Activated naive CD4-positive, alpha-beta T cell treated with anti-CD3 and anti-CD28 coated beads for 36 hours (primary cell): ENCODE measurements around the gene TTLL13. TPM values are rescaled to one million over a fixed set of nuclear protein-coding genes. Genes with fewer than 3 reads are reported as not detected.
A peak's percentile ranks its signal among the peaks of the same experiment; 100 is the strongest.
"Not testable (repeated sequence)": the region's sequence is repeated elsewhere in the genome, so short reads cannot be mapped to it uniquely, and the experiment has no call there.

Experiments used
- CTCF ChIA-PET: fragments of 350-600 bp; sonication (Branson Sonifier 250); formaldehyde crosslinking; loops from one replicate; lab custom pipeline; 2021; ENCODE audit warnings: antibody characterized with exemption; lab: Charles Lee
- DNase-seq: peaks from one replicate; pipeline ENCODE4 v3.0.0-alpha.2; 2020
- H3K27ac Mint-ChIP-seq: one replicate; pipeline ENCODE4 v1.8.0; 2021; ENCODE audit warnings: mild to moderate bottlenecking, mixed read lengths
- H3K27me3 Mint-ChIP-seq: one replicate; pipeline ENCODE4 v1.8.0; 2021; ENCODE audit warnings: low read depth, mixed read lengths
- H3K36me3 Mint-ChIP-seq: one replicate; pipeline ENCODE4 v1.8.0; 2021; ENCODE audit warnings: low read depth, mixed read lengths
- H3K4me1 Mint-ChIP-seq: one replicate; pipeline ENCODE4 v1.8.0; 2021; ENCODE audit warnings: low read depth, mixed read lengths
- H3K4me3 Mint-ChIP-seq: one replicate; pipeline ENCODE4 v1.8.0; 2021; ENCODE audit warnings: mild to moderate bottlenecking, moderate library complexity, mixed read lengths
- H3K9me3 Mint-ChIP-seq: one replicate; pipeline ENCODE4 v1.8.0; 2021; ENCODE audit warnings: mixed read lengths
- intact Hi-C: fragments of 100-400 bp; cut with micrococcal nuclease; formaldehyde crosslinking; loops from one replicate; pipeline ENCODE4 v1.15.1; 2023
- total RNA-seq, 2 experiments: library from RNA; stranded (reverse); gene quantifications; one replicate each; pipeline ENCODE4 v1.2.3, GENCODE V29; 2021

The TTLL13 gene
- total RNA-seq, 2 experiments from 2014 or later, result 0.15 to 0.26 TPM

DNA sequence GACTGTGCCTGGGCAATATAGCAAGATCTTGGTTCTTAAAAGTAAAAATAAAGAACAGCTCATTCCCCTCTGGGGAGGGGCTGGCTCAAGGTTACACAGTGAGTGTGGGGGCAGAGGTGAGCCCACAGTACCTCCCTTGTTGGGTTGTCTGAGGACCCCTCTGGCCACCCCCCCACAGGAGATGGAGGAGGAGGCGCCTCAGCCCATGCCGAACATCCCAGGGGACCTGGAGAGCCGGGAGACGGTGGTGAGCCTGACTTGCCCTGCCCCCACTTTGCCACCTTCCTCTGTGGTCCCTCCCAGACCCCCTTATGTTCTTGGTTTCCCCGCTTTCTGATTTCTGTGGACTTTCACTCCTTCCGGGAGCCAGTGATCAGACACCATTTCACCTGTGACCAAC, 44.8 kb downstream of the TTLL13 start:
- no peak overlapping the region for H3K4me3 Mint-ChIP-seq
- no peak overlapping the region for H3K27ac Mint-ChIP-seq

DNA sequence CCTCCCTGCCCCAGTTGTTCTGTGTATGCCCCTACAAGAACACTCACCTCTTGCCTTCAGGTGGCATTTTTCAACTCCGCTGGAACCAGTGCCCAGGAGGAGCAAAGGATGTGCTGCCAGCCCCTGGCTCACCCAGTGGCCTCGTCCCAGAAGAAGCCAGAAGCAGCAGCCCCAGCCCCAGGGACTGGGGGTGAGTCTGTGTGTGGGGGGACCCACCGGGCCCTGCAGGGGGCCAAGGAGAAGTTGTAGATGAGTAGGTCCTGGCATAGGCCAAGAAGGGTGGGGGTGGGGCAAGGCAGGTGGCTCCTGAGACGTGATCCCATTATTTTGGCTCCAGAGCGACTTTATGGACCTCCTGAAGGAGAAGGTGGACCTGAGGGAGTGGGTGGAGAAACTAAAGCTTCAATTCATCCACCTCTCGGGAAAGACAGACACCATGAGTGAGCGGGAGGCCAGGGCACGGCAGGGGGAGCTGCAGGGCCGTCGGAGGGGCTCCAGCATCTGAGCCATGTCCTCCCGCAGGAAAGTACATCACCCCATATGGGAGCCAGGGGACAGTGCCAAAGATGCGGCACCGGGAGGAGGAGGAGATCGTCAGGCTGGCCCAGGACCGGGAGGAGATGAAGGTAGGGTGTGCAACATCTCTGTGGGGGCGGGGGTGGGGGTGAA, 45.4 kb downstream of the TTLL13 start:
- DNase-seq, result no peak
- intact Hi-C loops, result no loop called here
- no peak overlapping the region for H3K27ac Mint-ChIP-seq
- no peaks in the 10 kb centered on the region for H3K27me3 Mint-ChIP-seq
- CTCF ChIA-PET, result interaction anchor here (0.7 to 2.5 kb wide), 2 partner anchors 12 to 112 kb away, joined by 4 to 16 read pairs; no protein-coding TSS in a partner anchor
- H3K36me3 Mint-ChIP-seq, result no peaks in the 10 kb centered on the region
- peaks cover 6% of the 10 kb centered on the region for H3K4me1 Mint-ChIP-seq
- H3K9me3 Mint-ChIP-seq, result no peaks in the 10 kb centered on the region
- H3K4me3 Mint-ChIP-seq, result no peak overlapping the region

More for the DNA sequence above, 44.8 kb downstream of the TTLL13 start:
- H3K9me3 Mint-ChIP-seq, result no peaks in the 10 kb centered on the region
- CTCF ChIA-PET, result interaction anchor here (0.6 to 4.0 kb wide), 7 partner anchors 13 to 448 kb away, joined by 3 to 22 read pairs (median 6); no protein-coding TSS in a partner anchor
- no peak for DNase-seq
- H3K36me3 Mint-ChIP-seq, result no peaks in the 10 kb centered on the region
- peaks cover 6% of the 10 kb centered on the region for H3K4me1 Mint-ChIP-seq
- intact Hi-C loops, result no loop called here
- no peaks in the 10 kb centered on the region for H3K27me3 Mint-ChIP-seq

DNA sequence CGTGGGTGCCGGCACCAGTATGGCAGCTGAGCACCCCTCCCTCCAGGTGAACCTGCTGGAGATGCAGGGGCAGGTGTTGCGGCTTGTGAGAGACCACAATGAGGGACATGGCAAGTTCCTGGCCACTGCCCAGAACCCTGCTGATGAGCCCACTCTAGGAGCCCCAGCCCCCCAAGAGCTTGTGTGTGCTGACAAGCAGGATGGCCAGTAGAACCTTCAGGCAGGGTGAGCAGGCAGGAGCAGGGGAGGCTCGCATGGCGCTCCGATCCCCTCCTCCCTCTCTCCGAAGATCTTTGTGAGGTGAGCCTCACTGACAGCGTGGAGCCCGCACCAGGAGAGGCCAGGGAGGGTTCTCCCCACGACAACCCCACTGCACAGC, 45.9 kb downstream of the TTLL13 start:
- Mint-ChIP-seq H3K27ac (no peak overlapping the region), H3K36me3 (no peaks in the 10 kb centered on the region), H3K4me1 (peaks cover 6% of the 10 kb centered on the region), H3K27me3 (no peaks in the 10 kb centered on the region), H3K9me3 (no peaks in the 10 kb centered on the region), H3K4me3 (no peak overlapping the region)
- intact Hi-C loops, result no loop called here
- CTCF ChIA-PET, result interaction anchor here (0.6 to 2.5 kb wide), 4 partner anchors 11 to 112 kb away, joined by 4 to 16 read pairs (median 6); no protein-coding TSS in a partner anchor
- DNase-seq, result no peak

DNA sequence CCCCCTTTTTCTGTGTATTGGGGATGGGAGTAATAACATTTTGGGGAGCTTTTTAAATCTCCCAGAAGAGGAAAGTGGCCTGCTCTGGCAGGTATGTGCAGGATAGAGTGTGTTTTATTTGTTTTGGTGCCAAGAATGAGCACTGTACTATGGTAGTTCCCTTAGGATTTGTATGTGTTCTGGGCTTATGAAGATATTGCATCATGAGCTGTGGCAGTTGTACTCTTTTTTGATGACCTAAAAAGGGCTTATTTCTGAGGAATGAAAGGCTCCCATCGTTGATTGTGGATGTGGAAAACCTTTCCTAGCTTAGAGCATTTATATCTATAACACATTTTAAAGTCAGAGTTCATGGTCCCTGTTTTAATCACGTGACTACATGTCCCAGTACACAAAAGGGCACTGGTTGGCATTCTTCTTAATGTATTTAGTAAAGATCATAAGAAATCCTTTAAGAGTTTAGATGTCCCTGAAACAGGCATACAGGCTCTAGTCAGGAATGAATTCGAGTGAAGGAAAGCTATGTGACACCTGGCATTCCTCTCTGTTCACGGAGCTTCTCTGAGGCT, 47.0 kb downstream of the TTLL13 start:
- intact Hi-C loops, result not testable (repeated sequence)

DNA sequence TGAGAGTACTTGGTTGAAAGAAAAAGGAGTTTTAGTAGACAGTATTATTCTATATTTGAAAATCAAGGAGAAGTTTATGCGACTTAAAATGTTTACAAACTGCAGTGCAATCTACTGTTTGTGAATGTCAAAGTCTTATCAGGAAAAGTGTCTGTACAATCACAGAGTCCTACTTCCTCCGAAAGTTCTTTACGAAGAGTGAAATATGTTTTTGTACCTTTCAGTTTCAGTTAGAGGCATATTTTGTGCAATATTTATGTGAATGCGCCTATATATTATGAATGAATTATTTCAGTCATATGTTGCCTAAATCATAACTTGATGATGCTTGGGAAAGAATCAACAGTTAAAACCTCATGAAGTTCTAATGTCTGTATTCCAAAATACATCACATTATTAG, 47.7 kb downstream of the TTLL13 start:
- no peak overlapping the region for H3K27ac Mint-ChIP-seq
- H3K27me3 Mint-ChIP-seq, result no peaks in the 10 kb centered on the region
- peaks cover 7% of the 10 kb centered on the region for H3K4me1 Mint-ChIP-seq
- no peak overlapping the region for H3K4me3 Mint-ChIP-seq
- intact Hi-C loops, result no loop called here
- H3K9me3 Mint-ChIP-seq, result no peaks in the 10 kb centered on the region
- no peak for DNase-seq
- CTCF ChIA-PET, result interaction anchor here (1.9 to 2.5 kb wide), 2 partner anchors 9 to 23 kb away, joined by 8 to 16 read pairs; no protein-coding TSS in a partner anchor
- no peaks in the 10 kb centered on the region for H3K36me3 Mint-ChIP-seq

More for the DNA sequence above, 47.0 kb downstream of the TTLL13 start:
- H3K4me3 Mint-ChIP-seq, H3K4me1 Mint-ChIP-seq, H3K9me3 Mint-ChIP-seq, DNase-seq, H3K27me3 Mint-ChIP-seq, H3K27ac Mint-ChIP-seq, H3K36me3 Mint-ChIP-seq: not testable (repeated sequence)
- CTCF ChIA-PET, result interaction anchor here (1.9 to 2.5 kb wide), 2 partner anchors 10 to 23 kb away, joined by 8 to 16 read pairs; no protein-coding TSS in a partner anchor

DNA sequence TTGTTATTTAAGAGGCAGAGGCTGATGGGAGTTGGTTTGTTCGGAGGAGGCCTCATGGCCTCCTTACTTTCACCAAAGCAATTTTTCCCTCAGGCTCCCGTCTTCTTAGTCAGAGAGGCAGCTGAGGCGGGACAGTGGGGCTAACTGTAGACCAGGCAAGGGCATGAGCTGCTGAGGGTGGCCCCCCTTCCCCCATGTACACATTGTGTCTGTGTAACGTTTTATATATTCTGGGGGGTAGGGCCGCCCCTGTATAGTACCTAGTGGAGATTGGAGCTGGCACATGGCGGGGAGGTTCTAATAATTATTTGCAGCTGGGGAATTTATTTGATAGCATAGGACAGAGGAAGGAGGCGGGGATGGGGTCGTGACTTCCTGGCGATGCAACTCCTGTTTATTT, 51.2 kb downstream of the TTLL13 start:
- no peak for DNase-seq
- intact Hi-C loops, result no loop called here
- Mint-ChIP-seq H3K27me3 (no peaks in the 10 kb centered on the region), H3K4me1 (peaks cover 12% of the 10 kb centered on the region), H3K36me3 (no peaks in the 10 kb centered on the region), H3K27ac (no peak overlapping the region), H3K4me3 (no peak overlapping the region), H3K9me3 (no peaks in the 10 kb centered on the region)
- CTCF ChIA-PET, result interaction anchor here (0.6 to 2.9 kb wide), 16 partner anchors 8 to 332 kb away, joined by 3 to 21 read pairs (median 4); no protein-coding TSS in a partner anchor

DNA sequence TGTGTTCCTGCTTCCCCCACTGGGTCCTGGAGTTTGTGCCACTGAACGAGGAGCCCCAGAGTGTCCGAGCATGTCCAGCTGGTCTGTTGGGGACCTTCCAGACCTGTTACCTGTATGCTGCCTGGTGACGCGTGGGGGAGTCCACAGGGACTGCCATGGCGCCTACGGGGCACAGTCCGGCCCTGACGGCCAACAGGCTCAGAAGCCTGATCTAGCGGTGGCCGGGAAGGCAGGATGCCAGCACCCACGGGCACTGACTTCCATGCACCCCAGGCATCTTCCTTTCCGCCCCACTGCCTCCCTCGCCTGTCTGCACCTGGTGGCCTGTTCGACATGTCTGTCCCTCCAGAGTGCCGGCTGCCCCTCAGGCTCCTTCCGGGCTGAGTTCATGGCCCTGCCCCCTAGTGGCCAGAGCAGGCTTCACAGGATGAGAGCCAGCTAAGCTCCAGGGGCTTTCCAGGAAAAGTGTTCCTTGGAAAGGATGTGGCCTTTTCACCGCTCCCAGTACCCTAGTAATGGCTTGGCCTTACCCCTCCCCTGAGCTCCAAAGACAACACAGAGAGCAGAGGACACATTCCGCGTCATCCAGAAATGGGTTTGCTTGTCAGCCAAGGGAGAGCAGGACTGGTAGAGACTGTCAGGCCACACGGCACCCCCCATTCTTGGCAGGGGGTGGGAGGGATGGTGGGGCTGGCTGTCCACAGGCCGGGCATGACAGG, 51.8 kb downstream of the TTLL13 start:
- CTCF ChIA-PET, result interaction anchor here (0.6 to 2.9 kb wide), 33 partner anchors 8 to 645 kb away, joined by 3 to 21 read pairs (median 4); partner anchors contain the start of genes CIB1 and GDPGP1
- Mint-ChIP-seq H3K9me3 (no peaks in the 10 kb centered on the region), H3K27me3 (no peaks in the 10 kb centered on the region), H3K4me3 (no peak overlapping the region), H3K27ac (no peak overlapping the region), H3K4me1 (peaks cover 15% of the 10 kb centered on the region), H3K36me3 (no peaks in the 10 kb centered on the region)
- peak; percentile 70 for DNase-seq
- intact Hi-C loops, result no loop called here

DNA sequence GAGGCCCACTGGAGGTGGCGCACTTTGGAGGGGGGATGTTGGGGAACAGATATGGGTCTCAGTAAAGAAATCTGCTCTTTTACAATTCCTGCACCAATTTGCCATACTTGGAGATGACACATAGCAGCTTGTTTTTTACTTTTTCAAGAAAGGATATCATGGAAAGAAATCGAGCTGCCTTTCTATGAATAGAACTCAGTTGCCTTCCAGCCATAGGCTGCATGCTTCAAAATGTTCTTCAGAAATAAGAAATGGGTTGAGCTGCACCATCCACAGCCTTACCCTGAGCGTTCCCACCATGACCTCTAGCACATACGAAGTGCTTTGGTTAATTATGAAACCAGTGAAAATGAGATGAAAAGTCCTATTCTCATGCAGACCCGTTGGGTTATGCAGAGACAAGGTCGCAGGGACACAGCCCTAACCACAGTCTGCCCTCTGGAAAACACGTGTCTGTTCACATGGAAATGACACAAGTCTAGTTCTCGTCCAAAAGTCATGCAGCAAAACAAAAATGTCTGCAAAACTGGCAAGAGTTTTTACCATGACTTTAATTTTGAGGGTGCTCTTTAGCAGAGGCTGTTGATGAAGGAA, 52.4 kb downstream of the TTLL13 start:
- CTCF ChIA-PET, result interaction anchor here (0.6 to 2.9 kb wide), 30 partner anchors 9 to 644 kb away, joined by 3 to 21 read pairs (median 4); partner anchors contain the start of genes CIB1 and GDPGP1
- no peak for DNase-seq
- Mint-ChIP-seq H3K4me1 (peaks cover 22% of the 10 kb centered on the region), H3K27me3 (no peaks in the 10 kb centered on the region), H3K36me3 (no peaks in the 10 kb centered on the region), H3K4me3 (no peak overlapping the region), H3K27ac (no peak overlapping the region), H3K9me3 (no peaks in the 10 kb centered on the region)
- intact Hi-C loops, result no loop called here

DNA sequence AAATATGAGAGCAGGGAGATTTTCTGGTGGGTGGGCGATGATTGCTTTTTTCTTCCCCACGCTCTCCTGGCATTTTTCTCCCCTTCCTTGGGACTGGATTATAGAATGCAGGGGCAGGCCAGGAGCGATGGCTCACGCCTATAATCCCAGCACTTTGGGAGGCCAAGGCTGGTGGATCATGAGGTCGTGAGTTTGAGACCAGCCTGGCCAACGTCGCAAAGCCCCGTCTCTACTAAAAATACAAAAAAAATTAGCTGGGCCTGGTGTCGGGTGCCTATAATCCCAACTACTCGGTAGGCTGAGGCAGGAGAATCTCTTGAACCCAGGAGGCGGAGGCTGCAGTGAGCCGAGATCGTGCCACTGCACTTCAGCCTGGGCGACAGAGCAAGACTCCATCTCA, 56.0 kb downstream of the TTLL13 start:
- H3K27ac Mint-ChIP-seq, intact Hi-C loops, H3K9me3 Mint-ChIP-seq, H3K4me3 Mint-ChIP-seq, H3K27me3 Mint-ChIP-seq, H3K36me3 Mint-ChIP-seq, DNase-seq: not testable (repeated sequence)
- H3K4me1 Mint-ChIP-seq, result peaks cover 30% of the 10 kb centered on the region
- CTCF ChIA-PET, result interaction anchor here (1.1 to 5.7 kb wide), 6 partner anchors 10 to 177 kb away, joined by 3 to 44 read pairs (median 10); no protein-coding TSS in a partner anchor

DNA sequence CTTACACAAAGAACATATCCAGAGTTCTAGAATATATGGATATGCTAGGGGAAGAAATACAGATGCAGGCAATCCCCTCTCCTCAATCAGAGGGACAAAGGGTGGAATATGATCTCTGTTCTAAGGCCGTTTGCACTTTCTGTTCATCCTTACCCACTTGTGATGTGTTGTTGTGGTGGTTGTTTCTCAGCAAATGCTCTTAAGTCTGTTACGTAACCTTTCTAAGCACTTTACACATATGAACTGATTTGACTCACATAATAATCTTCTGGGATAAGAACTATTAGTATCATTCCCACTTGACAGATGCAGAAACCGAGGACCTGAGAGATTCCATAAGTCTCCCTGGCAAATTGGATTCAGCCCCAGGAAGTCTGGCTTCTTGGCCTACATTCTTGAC, 56.6 kb downstream of the TTLL13 start:
- intact Hi-C loops, result no loop called here
- H3K4me1 Mint-ChIP-seq, result peaks cover 30% of the 10 kb centered on the region

DNA sequence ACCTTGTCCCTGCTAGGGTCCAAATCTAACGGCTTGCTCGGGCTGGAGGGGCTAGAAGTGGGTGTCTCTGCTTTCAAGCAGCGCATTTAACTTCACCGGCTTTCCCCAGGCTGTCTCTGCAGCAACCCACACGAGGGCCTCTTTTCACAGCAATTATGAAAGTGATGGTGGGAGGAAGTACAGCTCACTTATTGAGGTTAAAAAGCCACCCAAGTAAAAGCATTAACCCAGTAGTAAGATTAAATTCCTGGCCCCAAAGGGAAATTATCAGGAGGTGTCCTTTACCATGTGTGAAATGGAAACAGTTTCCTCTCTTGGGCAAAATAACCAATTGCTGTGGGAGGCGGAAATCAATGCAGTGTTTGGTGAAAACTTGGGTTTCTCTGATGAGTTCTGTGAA, 57.2 kb downstream of the TTLL13 start:
- intact Hi-C loops, result no loop called here
- Mint-ChIP-seq H3K4me3 (no peak overlapping the region), H3K27me3 (no peaks in the 10 kb centered on the region), H3K27ac (no peak overlapping the region), H3K4me1 (peaks cover 29% of the 10 kb centered on the region), H3K9me3 (no peaks in the 10 kb centered on the region), H3K36me3 (no peaks in the 10 kb centered on the region)
- DNase-seq, result peak; percentile 68
- CTCF ChIA-PET, result interaction anchor here (1.0 to 5.7 kb wide), 7 partner anchors 9 to 627 kb away, joined by 3 to 44 read pairs (median 5); no protein-coding TSS in a partner anchor

More for the DNA sequence above, 56.6 kb downstream of the TTLL13 start:
- H3K4me3 Mint-ChIP-seq, result no peak overlapping the region
- no peaks in the 10 kb centered on the region for H3K9me3 Mint-ChIP-seq
- H3K27me3 Mint-ChIP-seq, result no peaks in the 10 kb centered on the region
- H3K27ac Mint-ChIP-seq, result no peak overlapping the region
- no peak for DNase-seq
- no peaks in the 10 kb centered on the region for H3K36me3 Mint-ChIP-seq
- CTCF ChIA-PET, result interaction anchor here (1.4 to 5.7 kb wide), 5 partner anchors 9 to 176 kb away, joined by 4 to 44 read pairs (median 16); no protein-coding TSS in a partner anchor
